K562 (cell line): ENCODE results near the gene AHSG. TPM values are rescaled to one million over a fixed set of nuclear protein-coding genes. Genes with fewer than 3 reads are reported as not detected.

Experiments used
- ATAC-seq: fragments of 200-7000 bp; cut with Tn5 transposase; 3 replicates; pipeline ENCODE4 v1.9.1; 2020; ENCODE audit warnings: moderate library complexity
- BruUV-seq: library from RNA; stranded (reverse); fragments of 400-500 nt; replicated peaks from 2 replicates; lab custom pipeline; 2021; lab: Mats Ljungman, UMichigan
- CTCF ChIA-PET: fragments of 300-600 bp; formaldehyde crosslinking; extraction: SDS; loops from one replicate; lab custom pipeline; 2021; ENCODE audit warnings: low intra/inter-chr PET ratio; lab: Yijun Ruan, JAX
- POLR2A ChIA-PET: fragments of 300-600, 350-650 bp; sonication (Branson Sonifier 250); formaldehyde crosslinking; extraction: SDS; loops from one replicate; lab custom pipeline; 2021; ENCODE audit warnings: antibody characterized with exemption, inconsistent platforms; lab: Yijun Ruan, JAX
- DNase-seq, 4 experiments: peaks; one replicate each; pipeline versions ENCODE4 v3.0.0 to v3.0.0-alpha.2; 2011 to 2018; ENCODE audit warnings: low spot score in 3 of 4, mixed read lengths in 3 of 4; ENCODE audit errors: extremely low read depth in 1 of 4
- FAIRE-seq: peaks from 2 replicates; lab custom pipeline; 2011; peaks lifted over from hg19 to GRCh38; lab: Jason Lieb, UNC
- H2AFZ ChIP-seq: 2 replicates; pipeline ENCODE4 v1.6.0; 2011; ENCODE audit warnings: low read depth, low read length, control low read depth, inconsistent platforms
- H3K27ac ChIP-seq: fragments of 200-600 bp; 3 replicates; pipeline ENCODE4 v1.8.0; 2011; ENCODE audit warnings: low read depth, mild to moderate bottlenecking, control low read depth, inconsistent platforms, low read length, moderate library complexity, mixed read lengths; ENCODE audit errors: extremely low read depth
- H3K27me3 ChIP-seq, 2 experiments: fragments of 300-600 bp in 1 of 2; 2 replicates in 1 of 2; 3 replicates in 1 of 2; pipeline versions ENCODE4 v1.6.0 to v1.8.0; 2011; ENCODE audit warnings: inconsistent platforms in 2 of 2, low read length in 2 of 2, mild to moderate bottlenecking in 1 of 2, mixed read lengths in 1 of 2, moderate library complexity in 1 of 2; ENCODE audit not compliant: control insufficient read depth in 2 of 2, insufficient read depth in 2 of 2
- H3K36me3 ChIP-seq: fragments of 300-600 bp; 3 replicates; pipeline ENCODE4 v1.8.0; 2011; ENCODE audit warnings: mild to moderate bottlenecking, low read length, inconsistent platforms; ENCODE audit not compliant: control insufficient read depth, insufficient read depth
- H3K4me1 ChIP-seq, 2 experiments: fragments of 200-600 bp in 1 of 2; replicated peaks in 1 of 2; 2 replicates in 1 of 2; 3 replicates in 1 of 2; pipeline versions ENCODE4 v1.5.1 to v1.8.0; 2011; ENCODE audit warnings: inconsistent platforms in 2 of 2, low read length in 2 of 2, mild to moderate bottlenecking in 1 of 2, mixed read lengths in 1 of 2, moderate library complexity in 1 of 2; ENCODE audit not compliant: control insufficient read depth in 2 of 2, insufficient read depth in 2 of 2
- H3K4me2 ChIP-seq: 2 replicates; pipeline ENCODE4 v1.6.1; 2011; ENCODE audit warnings: low read length, control low read depth, inconsistent platforms, mixed read lengths; ENCODE audit not compliant: insufficient read depth
- H3K4me3 ChIP-seq: fragments of 200-600 bp; sonication (generic), shearing (Covaris generic); 2 replicates; pipeline ENCODE4 v1.5.1; 2016; ENCODE audit warnings: control low read depth, inconsistent platforms
- H3K79me2 ChIP-seq: fragments of 200-600 bp; 3 replicates; pipeline ENCODE4 v1.8.0; 2011; ENCODE audit warnings: low read length, inconsistent platforms; ENCODE audit not compliant: control insufficient read depth, insufficient read depth
- H3K9ac ChIP-seq, 2 experiments: 2 replicates each; pipeline versions ENCODE4 v1.6.0 to v1.6.1; 2011; ENCODE audit warnings: low read depth in 2 of 2, low read length in 2 of 2, control low read depth in 1 of 2, inconsistent platforms in 1 of 2, mild to moderate bottlenecking in 1 of 2, mixed read lengths in 1 of 2; ENCODE audit not compliant: insufficient read depth in 1 of 2
- H3K9me1 ChIP-seq: one replicate; pipeline ENCODE4 v1.6.0; 2011; ENCODE audit warnings: inconsistent platforms, mild to moderate bottlenecking, low read length, moderate library complexity; ENCODE audit not compliant: control insufficient read depth, insufficient read depth
- H3K9me3 ChIP-seq: replicated peaks from 2 replicates; pipeline ENCODE4 v1.5.1; 2011; ENCODE audit warnings: low read depth, low read length, inconsistent platforms; ENCODE audit not compliant: control insufficient read depth, insufficient read depth
- H4K20me1 ChIP-seq: replicated peaks from 2 replicates; pipeline ENCODE4 v1.6.1; 2011; ENCODE audit warnings: low read length, inconsistent platforms, mixed read lengths; ENCODE audit not compliant: control insufficient read depth, insufficient read depth
- ARNT ChIP-seq, 2 experiments: fragments of 450-650 bp; IDR thresholded peaks; 2 replicates each; pipeline ENCODE4 v1.6.1; 2016; ENCODE audit warnings: mild to moderate bottlenecking in 1 of 2
- BRF1 ChIP-seq: IDR thresholded peaks from 3 replicates; pipeline ENCODE4 v1.6.1; 2011; ENCODE audit warnings: borderline replicate concordance, mild to moderate bottlenecking; ENCODE audit not compliant: insufficient read length; ENCODE audit errors: extremely low read depth
- L3MBTL2 ChIP-seq: fragments of 450-650 bp; IDR thresholded peaks from 2 replicates; pipeline ENCODE4 v1.6.1; 2016; ENCODE audit warnings: mild to moderate bottlenecking, moderate library complexity
- LEF1 ChIP-seq: fragments of 450-650 bp; IDR thresholded peaks from 2 replicates; pipeline ENCODE4 v1.6.1; 2016; ENCODE audit warnings: mild to moderate bottlenecking
- SOX6 ChIP-seq: fragments of 450-650 bp; IDR thresholded peaks from 2 replicates; pipeline ENCODE4 v1.6.1; 2014; ENCODE audit warnings: mild to moderate bottlenecking
- U2AF1 ChIP-seq: fragments of 200-400 bp; formaldehyde crosslinking; optimal IDR thresholded peaks from 2 replicates; pipeline ENCODE3; 2017; ENCODE audit warnings: mild to moderate bottlenecking, low read depth, low read length, moderate library complexity
- ZC3H11A ChIP-seq: IDR thresholded peaks from 2 replicates; pipeline ENCODE4 v1.6.1; 2012; ENCODE audit warnings: low read depth, low read length, improper control_type of control experiment
- ZNF354B ChIP-seq: fragments of 250-450 bp; sonication (Bioruptor Pico); IDR thresholded peaks from 2 replicates; pipeline ENCODE4 v1.4.0; 2020
- ZZZ3 ChIP-seq: fragments of 450-650 bp; IDR thresholded peaks from 2 replicates; pipeline ENCODE4 v1.6.1; 2016; ENCODE audit warnings: antibody characterized with exemption, mild to moderate bottlenecking, moderate library complexity
- WGBS: fragments of 100-300 bp; shearing (Covaris generic); methylation state at CpG from one replicate; pipeline ENCODE4 v1.1.6; 2016; ENCODE audit warnings: low coverage, mixed read lengths; ENCODE audit not compliant: insufficient coverage; ENCODE audit errors: missing lambda C conversion rate; 5-methylcytosine and 5-hydroxymethylcytosine counted together
- in situ Hi-C: fragments of 300-500 bp; cut with MboI; formaldehyde crosslinking; loops from 4 replicates; pipeline ENCODE4 v1.15.0; 2018; ENCODE audit warnings: inconsistent platforms, mixed read lengths
- intact Hi-C: fragments of 100-400 bp; cut with micrococcal nuclease; formaldehyde crosslinking; loops from 2 replicates; pipeline ENCODE4 v1.14.2; 2022
- polyA plus RNA-seq, 8 experiments: library from polyadenylated mRNA; depleted of rRNA in 4 of 8; stranded (reverse) in 5 of 8; unstranded in 3 of 8; fragments of >200 nt; fragmentation: Nextera tagmentation in 2 of 8; fragmentation: Illumina TruSeq in 1 of 8; extraction: Ambion mirVana in 2 of 8; extraction: Trizol in 1 of 8; gene quantifications; 2 replicates each; pipeline versions ENCODE4 v1.2.1 to v1.2.3, GENCODE V29; 2011 to 2014; ENCODE audit warnings: inconsistent platforms in 1 of 8, missing spikeins in 1 of 8
- total RNA-seq, 7 experiments: library from RNA; depleted of rRNA in 6 of 7; stranded (reverse); fragments of >200 nt in 6 of 7; fragmentation: Illumina TruSeq in 2 of 7; extraction: Trizol in 2 of 7; gene quantifications; 2 replicates each; pipeline versions ENCODE4 v1.2.1 to v1.2.3, GENCODE V29; 2011 to 2021; ENCODE audit warnings: low replicate concordance in 1 of 7

Gene AHSG
- total and polyA plus RNA-seq, 9 of the 15 experiments (the other 6 are each of a cell fraction or from before 2014, with no cell fraction given), result 0.69 TPM; not detected in 8

DNA sequence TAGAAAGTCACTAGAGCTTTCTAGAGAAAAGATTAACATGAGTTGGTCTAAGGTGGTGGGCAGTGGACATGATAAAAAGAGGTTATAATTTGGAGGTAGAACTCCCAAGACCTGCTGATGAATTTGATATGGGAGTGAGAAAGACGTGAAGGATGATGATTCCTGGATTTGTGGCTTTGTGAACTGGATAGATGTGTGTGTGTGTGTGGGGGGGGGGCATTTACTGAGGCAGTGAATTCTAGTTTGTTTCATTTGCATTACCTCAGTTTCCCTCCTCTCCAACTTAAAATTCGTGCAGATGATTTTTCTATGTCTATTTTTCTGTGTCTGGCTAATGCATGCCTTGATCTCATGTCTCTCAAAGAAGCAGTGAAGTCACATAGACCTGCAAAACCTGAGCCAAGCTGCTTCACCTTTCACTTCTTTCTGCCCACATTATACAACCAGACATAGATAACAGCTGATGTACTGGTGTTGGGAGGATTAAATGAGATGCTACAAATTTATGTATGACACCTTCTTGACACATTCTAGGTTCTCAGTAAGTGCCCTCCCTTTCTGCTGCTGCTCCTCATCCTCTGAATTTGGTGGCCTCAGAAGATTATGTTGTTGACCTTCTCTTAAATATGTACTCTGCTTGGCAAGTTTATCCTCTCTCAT, 9.9 kb downstream of the AHSG start:
- Histone ChIP-seq H3K4me1 (peaks cover 0 to 3% of the 10 kb centered on the region in 2 experiments; a peak in 2 of 5 replicates), H3K9me1 (no peaks in the 10 kb centered on the region), H4K20me1 (no peaks in the 10 kb centered on the region), H3K9ac (no peak overlapping the region), H3K27me3 (peaks cover 4 to 54% of the 10 kb centered on the region in 2 experiments; a peak in 4 of 5 replicates), H3K27ac (no peak overlapping the region), H3K4me3 (no peak overlapping the region), H3K4me2 (no peak overlapping the region), H2AFZ (no peak overlapping the region), H3K9me3 (0 out of 2 replicates have a peak, but pooled peaks cover 1% of the 10 kb centered on the region), H3K36me3 (no peaks in the 10 kb centered on the region)
- ChIA-PET POLR2A (interaction anchor here (2.6 kb wide), 1 partner anchor 161 kb away, joined by 10 read pairs; the partner anchor contains the start of gene EIF4A2), CTCF (no interaction called here)
- ATAC-seq (no peak), DNase-seq (no peak), FAIRE-seq (no peak)
- no TSS peak for BruUV-seq
- 5% methylated on average over 2 of the region's 2 CpGs for WGBS
- intact Hi-C loops, result no loop called here
- TF ChIP-seq BRF1, result no peak
- TF ChIP-seq ARNT (IDR thresholded peaks at IDR 0.05), result no peak
- TF ChIP-seq ZZZ3, result no peak
- TF ChIP-seq U2AF1, result no peak
- no peak for TF ChIP-seq L3MBTL2
- no peak for TF ChIP-seq SOX6
- TF ChIP-seq LEF1, result no peak
- TF ChIP-seq ZNF354B (CRISPR knock-in tag), result no peak
- TF ChIP-seq ZC3H11A, result no peak
- TF ChIP-seq, all 486 proteins: peak for 0
- in situ Hi-C loops, result no loop called here
- H3K79me2 ChIP-seq, result no peaks in the 10 kb centered on the region
